Caco-2 (cell line): ENCODE data around the gene UFD1. TPM values are rescaled to one million over a fixed set of nuclear protein-coding genes. Genes with fewer than 3 reads are reported as not detected.

Experiments
- BruUV-seq: library from RNA; stranded (reverse); fragments of 400-500 nt; replicated peaks from 2 replicates; lab custom pipeline; 2021; lab: Mats Ljungman, UMichigan
- CTCF ChIA-PET: fragments of 300-600 bp; sonication (Branson Sonifier 250); formaldehyde crosslinking; loops from one replicate; lab custom pipeline; 2022; ENCODE audit warnings: antibody characterized with exemption; lab: Charles Lee
- POLR2A ChIA-PET: fragments of 300-600 bp; sonication (Branson Sonifier 250); formaldehyde crosslinking; loops from one replicate; lab custom pipeline; 2022; ENCODE audit warnings: antibody characterized with exemption; lab: Charles Lee
- DNase-seq, 2 experiments: peaks; one replicate each; pipeline versions ENCODE4 v3.0.0 to v3.0.0-alpha.2; 2020 to 2022
- H3K27me3 ChIP-seq: replicated peaks from 2 replicates; pipeline ENCODE4 v1.6.0; 2011; ENCODE audit warnings: low read length; ENCODE audit not compliant: control insufficient read depth, insufficient read depth
- H3K36me3 ChIP-seq: 2 replicates; pipeline ENCODE4 v1.5.1; 2011; ENCODE audit warnings: low read length; ENCODE audit not compliant: control insufficient read depth, insufficient read depth
- H3K4me1 ChIP-seq: fragments of 250-450 bp; sonication (Bioruptor Pico); 2 replicates; pipeline ENCODE4 v1.5.1; 2020; ENCODE audit warnings: mild to moderate bottlenecking
- H3K4me3 ChIP-seq: 2 replicates; pipeline ENCODE4 v1.5.1; 2011; ENCODE audit warnings: low read depth, mild to moderate bottlenecking, control low read depth, low read length
- H3K9me3 ChIP-seq: fragments of 250-450 bp; sonication (Bioruptor Pico); 2 replicates; pipeline ENCODE4 v1.5.1; 2020; ENCODE audit warnings: mild to moderate bottlenecking, moderate library complexity
- H3K27ac Mint-ChIP-seq: one replicate; pipeline ENCODE4 v1.8.0; 2022; ENCODE audit warnings: mixed read lengths; ENCODE audit not compliant: unreplicated experiment
- H3K27me3 Mint-ChIP-seq: one replicate; pipeline ENCODE4 v1.8.0; 2022; ENCODE audit warnings: mixed read lengths; ENCODE audit not compliant: insufficient read depth, unreplicated experiment
- H3K36me3 Mint-ChIP-seq: one replicate; pipeline ENCODE4 v1.8.0; 2022; ENCODE audit warnings: mild to moderate bottlenecking, mixed read lengths; ENCODE audit not compliant: insufficient read depth, unreplicated experiment
- H3K4me1 Mint-ChIP-seq: one replicate; pipeline ENCODE4 v1.8.0; 2022; ENCODE audit warnings: low read depth, mixed read lengths; ENCODE audit not compliant: unreplicated experiment
- H3K4me3 Mint-ChIP-seq: one replicate; pipeline ENCODE4 v1.8.0; 2022; ENCODE audit warnings: mild to moderate bottlenecking, moderate library complexity, mixed read lengths; ENCODE audit not compliant: unreplicated experiment
- H3K9me3 Mint-ChIP-seq: one replicate; pipeline ENCODE4 v1.8.0; 2022; ENCODE audit warnings: mixed read lengths; ENCODE audit not compliant: unreplicated experiment
- CTCF ChIP-seq, 2 experiments: fragments of 200-600 bp in 1 of 2; IDR thresholded peaks; 1 replicate in 1 of 2; 2 replicates in 1 of 2; pipeline versions ENCODE4 v1.5.1 to v1.8.0; 2011 to 2022; ENCODE audit warnings: antibody characterized with exemption in 1 of 2, control low read depth in 1 of 2, inconsistent platforms in 1 of 2, low read depth in 1 of 2, low read length in 1 of 2, mild to moderate bottlenecking in 1 of 2, moderate library complexity in 1 of 2; ENCODE audit not compliant: insufficient read depth in 1 of 2, severe bottlenecking in 1 of 2, unreplicated experiment in 1 of 2
- intact Hi-C: fragments of 100-400 bp; cut with micrococcal nuclease; formaldehyde crosslinking; loops from one replicate; pipeline ENCODE4 v1.10.0; 2022; ENCODE audit not compliant: unreplicated experiment
- total RNA-seq: library from RNA; stranded (reverse); gene quantifications from 2 replicates; pipeline ENCODE4 v1.2.3, GENCODE V29; 2022

Gene UFD1
- total RNA-seq, 1 experiment from 2014 or later = 102 TPM

GRCh38 chr22:19508024-19508776 is 29.2 kb upstream of the UFD1 start:
- no peak for TF ChIP-seq CTCF (IDR thresholded peaks at IDR 0.05; ENCODE audit: insufficient read depth in 1 of 2, low read depth in 1 of 2, low read length in 1 of 2, severe bottlenecking in 1 of 2, unreplicated experiment in 1 of 2)
- Mint-ChIP-seq H3K4me1 (no peaks in the 10 kb centered on the region), H3K9me3 (no peaks in the 10 kb centered on the region), H3K27ac (no peak overlapping the region), H3K4me3 (no peak overlapping the region), H3K36me3 (peaks cover 23% of the 10 kb centered on the region), H3K27me3 (no peaks in the 10 kb centered on the region)
- intact Hi-C loops = no loop called here
- POLR2A ChIA-PET = no interaction called here
- CTCF ChIA-PET = no interaction called here
- no peaks in the 10 kb centered on the region for H3K36me3 ChIP-seq
- no peaks in the 10 kb centered on the region for H3K4me1 ChIP-seq
- no TSS peak for BruUV-seq
- no peaks in the 10 kb centered on the region for H3K27me3 ChIP-seq
- no peaks in the 10 kb centered on the region for H3K9me3 ChIP-seq
- H3K4me3 ChIP-seq = no peak overlapping the region
- DNase-seq = no peak

GRCh38 chr22:19507534-19507861 is 28.5 kb upstream of the UFD1 start:
- intact Hi-C loops = no loop called here
- H3K4me1 ChIP-seq = no peaks in the 10 kb centered on the region
- ChIA-PET POLR2A (no interaction called here), CTCF (no interaction called here)
- no peaks in the 10 kb centered on the region for H3K27me3 ChIP-seq
- Mint-ChIP-seq H3K4me3 (no peak overlapping the region), H3K36me3 (peaks cover 23% of the 10 kb centered on the region), H3K4me1 (no peaks in the 10 kb centered on the region), H3K9me3 (no peaks in the 10 kb centered on the region), H3K27me3 (no peaks in the 10 kb centered on the region), H3K27ac (no peak overlapping the region)
- no TSS peak for BruUV-seq
- H3K4me3 ChIP-seq = no peak overlapping the region
- no peaks in the 10 kb centered on the region for H3K9me3 ChIP-seq
- DNase-seq = no peak
- no peak for TF ChIP-seq CTCF (IDR thresholded peaks at IDR 0.05; ENCODE audit: insufficient read depth in 1 of 2, low read depth in 1 of 2, low read length in 1 of 2, severe bottlenecking in 1 of 2, unreplicated experiment in 1 of 2)
- no peaks in the 10 kb centered on the region for H3K36me3 ChIP-seq

GRCh38 chr22:19506212-19506611 is 27.2 kb upstream of the UFD1 start:
- Mint-ChIP-seq H3K9me3 (no peaks in the 10 kb centered on the region), H3K27me3 (no peaks in the 10 kb centered on the region), H3K36me3 (peaks cover 23% of the 10 kb centered on the region), H3K27ac (peak overlapping the region; percentile 70), H3K4me3 (no peak overlapping the region), H3K4me1 (no peaks in the 10 kb centered on the region)
- no peak for TF ChIP-seq CTCF (IDR thresholded peaks at IDR 0.05; ENCODE audit: insufficient read depth in 1 of 2, low read depth in 1 of 2, low read length in 1 of 2, severe bottlenecking in 1 of 2, unreplicated experiment in 1 of 2)
- H3K36me3 ChIP-seq = no peaks in the 10 kb centered on the region
- POLR2A ChIA-PET = interaction anchor here (0.8 kb wide), 1 partner anchor 27 kb away, joined by 7 read pairs; the partner anchor contains the start of gene CDC45
- no peaks in the 10 kb centered on the region for H3K9me3 ChIP-seq
- no peaks in the 10 kb centered on the region for H3K27me3 ChIP-seq
- DNase-seq = no peak
- no peak overlapping the region for H3K4me3 ChIP-seq
- no peaks in the 10 kb centered on the region for H3K4me1 ChIP-seq
- CTCF ChIA-PET = interaction anchor here (0.8 kb wide), 1 partner anchor 10 kb away, joined by 3 read pairs; no protein-coding TSS in a partner anchor
- intact Hi-C loops = no loop called here
- BruUV-seq = no TSS peak
